Suppressor macrophage treated with lipopolysaccharide for 4 hours (primary cell): Measurements from ENCODE around the gene ASB3.
"Not testable (repeated sequence)": the region's sequence is repeated elsewhere in the genome, so short reads cannot be mapped to it uniquely, and the experiment has no call there.

Experiments used
- DNase-seq: peaks from one replicate; pipeline ENCODE4 v3.0.0-alpha.2; 2020

ASB3 gene

GRCh38 chr2:53786705-53787613, at the start of gene ASB3, which contains the start of gene ERLEC1:
Gene ASB3, minus strand, starts transcription at chr2:53786953. Its CDS starts 21,381 bp downstream, at chr2:53765572.
Gene ERLEC1, plus strand, starts transcription at chr2:53787044. Its CDS starts 167 bp downstream, at chr2:53787211.
- DNase-seq: peak; percentile 90

GRCh38 chr2:53829980-53830290, 43.2 kb upstream of the ASB3 start:
- DNase-seq: not testable (repeated sequence)

- DNase-seq: no peak
These were observed 42.7 kb upstream of the ASB3 start for GRCh38 chr2:53829273-53829979.

GRCh38 chr2:53828331-53828730, 41.6 kb upstream of the ASB3 start:
- DNase-seq: no peak

- no peak for DNase-seq
These were observed 40.8 kb upstream of the ASB3 start for GRCh38 chr2:53827398-53828175.

- no peak for DNase-seq
These were observed 40.0 kb upstream of the ASB3 start for GRCh38 chr2:53826587-53827397.

GRCh38 chr2:53826030-53826410, 39.3 kb upstream of the ASB3 start:
- DNase-seq: no peak

- DNase-seq: not testable (repeated sequence)
These were observed 36.9 kb upstream of the ASB3 start for GRCh38 chr2:53823639-53824038.

GRCh38 chr2:53821810-53822209, 35.1 kb upstream of the ASB3 start:
- no peak for DNase-seq

GRCh38 chr2:53820711-53821110, 34.0 kb upstream of the ASB3 start:
- no peak for DNase-seq

GRCh38 chr2:53820048-53820447, 33.3 kb upstream of the ASB3 start:
- no peak for DNase-seq

- DNase-seq: no peak
These were observed 32.9 kb upstream of the ASB3 start for GRCh38 chr2:53819634-53820033.

GRCh38 chr2:53818854-53819435, 32.2 kb upstream of the ASB3 start:
- DNase-seq: no peak

- no peak for DNase-seq
These were observed 26.4 kb upstream of the ASB3 start for GRCh38 chr2:53813151-53813550.

- no peak for DNase-seq
These were observed 24.8 kb upstream of the ASB3 start for GRCh38 chr2:53811601-53812000.

GRCh38 chr2:53802617-53803151, 15.9 kb upstream of the ASB3 start:
- DNase-seq: peak; percentile 16

- no peak for DNase-seq
These were observed 14.8 kb upstream of the ASB3 start for GRCh38 chr2:53801547-53801946.

- no peak for DNase-seq
These were observed 7.1 kb upstream of the ASB3 start for GRCh38 chr2:53793821-53794220.

GRCh38 chr2:53793261-53793660, 6.5 kb upstream of the ASB3 start:
- no peak for DNase-seq

GRCh38 chr2:53787614-53788289, 999 bp upstream of the ASB3 start:
- peak; percentile 63 for DNase-seq

GRCh38 chr2:53786352-53786704, 425 bp downstream of the ASB3 start:
- DNase-seq: peak; percentile 12
